Endothelial cell of umbilical vein (primary cell): Measurements from ENCODE around the gene MYH7. TPM values are rescaled to one million over a fixed set of nuclear protein-coding genes. Genes with fewer than 3 reads are reported as not detected.

Experiments
- BruUV-seq: library from RNA; stranded (reverse); fragments of 400-500 nt; replicated peaks from 2 replicates; lab custom pipeline; 2021; lab: Mats Ljungman, UMichigan
- CTCF ChIA-PET: fragments of 300-600, 350-600 bp; sonication (Branson Sonifier 250); formaldehyde crosslinking; loops from one replicate; lab custom pipeline; 2021; ENCODE audit warnings: antibody characterized with exemption, inconsistent platforms; lab: Charles Lee
- POLR2A ChIA-PET: fragments of 300-600, 350-600 bp; sonication (Branson Sonifier 250); formaldehyde crosslinking; loops from one replicate; lab custom pipeline; 2021; ENCODE audit warnings: antibody characterized with exemption, inconsistent platforms; lab: Charles Lee
- DNase-seq: peaks from one replicate; pipeline ENCODE4 v3.0.0-alpha.2; 2011; ENCODE audit warnings: low read depth, low spot score
- FAIRE-seq: peaks from 2 replicates; lab custom pipeline; 2011; peaks lifted over from hg19 to GRCh38; lab: Jason Lieb, UNC
- H2AFZ ChIP-seq: 2 replicates; pipeline ENCODE4 v1.6.0; 2012; ENCODE audit warnings: low read depth, low read length, control low read depth, inconsistent platforms
- H3K27ac ChIP-seq: 2 replicates; pipeline ENCODE4 v1.5.1; 2011; ENCODE audit warnings: low read depth, mild to moderate bottlenecking, control low read depth, low read length, moderate library complexity; ENCODE audit not compliant: insufficient read depth
- H3K27me3 ChIP-seq, 2 experiments: 2 replicates each; pipeline versions ENCODE4 v1.6.0 to v1.6.1; 2011; ENCODE audit warnings: low read length in 2 of 2, mixed read lengths in 1 of 2; ENCODE audit not compliant: control insufficient read depth in 2 of 2, insufficient read depth in 2 of 2
- H3K36me3 ChIP-seq, 2 experiments: 2 replicates in 1 of 2; 3 replicates in 1 of 2; pipeline ENCODE4 v1.5.1; 2011; ENCODE audit warnings: low read length in 2 of 2, mild to moderate bottlenecking in 1 of 2, moderate library complexity in 1 of 2; ENCODE audit not compliant: control insufficient read depth in 2 of 2, insufficient read depth in 2 of 2; ENCODE audit errors: extremely low read depth in 1 of 2
- H3K4me1 ChIP-seq: 3 replicates; pipeline ENCODE4 v1.5.1; 2011; ENCODE audit warnings: mild to moderate bottlenecking, low read length; ENCODE audit not compliant: control insufficient read depth, insufficient read depth; ENCODE audit errors: extremely low read depth
- H3K4me2 ChIP-seq: 2 replicates; pipeline ENCODE4 v1.6.1; 2011; ENCODE audit warnings: low read length, control low read depth, mixed read lengths; ENCODE audit not compliant: insufficient read depth
- H3K4me3 ChIP-seq, 3 experiments: fragments of 200-600 bp in 1 of 3; sonication (generic), shearing (Covaris generic) in 1 of 3; replicated peaks in 1 of 3; 2 replicates each; pipeline ENCODE4 v1.5.1; 2011 to 2016; ENCODE audit warnings: control low read depth in 3 of 3, low read length in 3 of 3, mild to moderate bottlenecking in 2 of 3, inconsistent platforms in 1 of 3, low read depth in 1 of 3, moderate library complexity in 1 of 3; ENCODE audit not compliant: insufficient read depth in 1 of 3
- H3K79me2 ChIP-seq: 2 replicates; pipeline ENCODE4 v1.6.0; 2012; ENCODE audit warnings: low read length, inconsistent platforms; ENCODE audit not compliant: control insufficient read depth, insufficient read depth
- H3K9ac ChIP-seq: replicated peaks from 2 replicates; pipeline ENCODE3; 2011; ENCODE audit warnings: low read length, control low read depth; ENCODE audit not compliant: insufficient read depth; ENCODE audit errors: extremely low read depth
- H3K9me1 ChIP-seq: replicated peaks from 3 replicates; pipeline ENCODE4 v1.6.0; 2011; ENCODE audit warnings: mild to moderate bottlenecking, low read length; ENCODE audit not compliant: control insufficient read depth, insufficient read depth; ENCODE audit errors: extremely low read depth
- H3K9me3 ChIP-seq: replicated peaks from 2 replicates; pipeline ENCODE4 v1.5.1; 2012; ENCODE audit warnings: low read length, inconsistent platforms; ENCODE audit not compliant: control insufficient read depth, insufficient read depth
- H4K20me1 ChIP-seq: replicated peaks from 2 replicates; pipeline ENCODE3; 2011; ENCODE audit warnings: mild to moderate bottlenecking, low read length; ENCODE audit not compliant: control insufficient read depth, insufficient read depth; ENCODE audit errors: extremely low read depth
- CTCF ChIP-seq, 2 donors: IDR thresholded peaks; 1 replicate in 1 of 2; 2 replicates in 1 of 2; pipeline ENCODE4 v1.5.1; 2011; ENCODE audit warnings: low read length in 2 of 2, mild to moderate bottlenecking in 2 of 2, moderate library complexity in 2 of 2, control low read depth in 1 of 2, inconsistent platforms in 1 of 2, low read depth in 1 of 2; ENCODE audit not compliant: insufficient read depth in 1 of 2; ENCODE audit errors: extremely low read depth in 1 of 2
- EZH2 ChIP-seq: IDR thresholded peaks from 2 replicates; pipeline ENCODE4 v1.6.1; 2012; ENCODE audit warnings: borderline replicate concordance, low read depth, mild to moderate bottlenecking, moderate library complexity, low read length, inconsistent platforms; ENCODE audit not compliant: severe bottlenecking
- FOS ChIP-seq: IDR thresholded peaks from 2 replicates; pipeline ENCODE4 v1.6.1; 2011; ENCODE audit warnings: mild to moderate bottlenecking, low read length, moderate library complexity, borderline replicate concordance; ENCODE audit not compliant: insufficient read depth
- GATA2 ChIP-seq: IDR thresholded peaks from 2 replicates; pipeline ENCODE4 v1.7.0; 2011; ENCODE audit warnings: low read depth, mild to moderate bottlenecking, moderate library complexity, mixed read lengths, low read length; ENCODE audit not compliant: insufficient read length, insufficient read depth
- JUN ChIP-seq: IDR thresholded peaks from 2 replicates; pipeline ENCODE4 v1.6.1; 2011; ENCODE audit warnings: borderline replicate concordance, low read depth; ENCODE audit not compliant: insufficient read length, insufficient read depth
- MAX ChIP-seq: IDR thresholded peaks from 2 replicates; pipeline ENCODE4 v1.6.1; 2011; ENCODE audit not compliant: insufficient read depth, insufficient read length
- MYC ChIP-seq: IDR thresholded peaks from one replicate; pipeline ENCODE4 v1.6.1; 2011; ENCODE audit warnings: mild to moderate bottlenecking, low read depth, low read length
- POLR2A ChIP-seq: IDR thresholded peaks from 2 replicates; pipeline ENCODE4 v1.6.1; 2012; ENCODE audit warnings: low read depth, mild to moderate bottlenecking, control low read depth, low read length
- POLR2AphosphoS5 ChIP-seq: IDR thresholded peaks from 2 replicates; pipeline ENCODE4 v1.6.1; 2012; ENCODE audit warnings: low read depth, mild to moderate bottlenecking, control low read depth, low read length, moderate library complexity; ENCODE audit not compliant: insufficient read depth
- dilution Hi-C: fragments of 300-500 bp; cut with MboI; formaldehyde crosslinking; loops from one replicate; pipeline ENCODE4 v1.15.0; 2019; ENCODE audit warnings: low sequenced_read_pairs; ENCODE audit not compliant: extremely low pct_ligation_motif_present
- intact Hi-C: fragments of 100-400 bp; cut with micrococcal nuclease; formaldehyde crosslinking; loops from one replicate; pipeline ENCODE4 v1.10.0; 2022
- polyA plus RNA-seq, 4 experiments: library from polyadenylated mRNA; depleted of rRNA in 3 of 4; stranded (reverse) in 3 of 4; unstranded in 1 of 4; fragments of >200 nt; gene quantifications; 2 replicates each; pipeline versions ENCODE4 v1.2.1 to v1.2.3, GENCODE V29; 2011 to 2012; ENCODE audit warnings: missing spikeins in 1 of 4
- total RNA-seq: library from RNA; stranded (reverse); gene quantifications from 2 replicates; pipeline ENCODE4 v1.2.3, GENCODE V29; 2021

Gene MYH7
- total and polyA plus RNA-seq, 2 donors (not counting 3 experiments of a cell fraction or from before 2014, with no cell fraction given) = not detected

- Histone ChIP-seq H3K9ac (no peak overlapping the region), H3K4me2 (no peak overlapping the region), H3K4me3 (no peak overlapping the region), H3K27me3 (no peaks in the 10 kb centered on the region), H2AFZ (no peak overlapping the region), H3K9me1 (no peaks in the 10 kb centered on the region), H3K9me3 (no peaks in the 10 kb centered on the region), H3K4me1 (no peaks in the 10 kb centered on the region), H3K36me3 (no peaks in the 10 kb centered on the region), H3K27ac (no peak overlapping the region), H3K79me2 (no peaks in the 10 kb centered on the region), H4K20me1 (no peaks in the 10 kb centered on the region)
- dilution Hi-C loops = no loop called here
- ChIA-PET CTCF (no interaction called here), POLR2A (no interaction called here)
- no peak for DNase-seq
- no TSS peak for BruUV-seq
- intact Hi-C loops = no loop called here
- FAIRE-seq = no peak
- TF ChIP-seq POLR2A = no peak
- no peak for TF ChIP-seq EZH2
Observed at GRCh38 chr14:23398348-23398747, 37.1 kb downstream of the MYH7 start.

- TF ChIP-seq POLR2AphosphoS5 (no peak), CTCF (IDR thresholded peaks at IDR 0.05; ENCODE audit: extremely low read depth in 1 of 2, insufficient read depth in 1 of 2, low read depth in 1 of 2, low read length in 2 of 2) (no peak), MAX (no peak), FOS (no peak), JUN (no peak), POLR2A (no peak), EZH2 (no peak), MYC (no peak), GATA2 (no peak)
- CTCF ChIA-PET = interaction anchor here (1.3 kb wide), 1 partner anchor 14 kb away, joined by 4 read pairs; no protein-coding TSS in a partner anchor
- H2AFZ ChIP-seq = no peak overlapping the region
- no peaks in the 10 kb centered on the region for H4K20me1 ChIP-seq
- intact Hi-C loops (no loop called here), dilution Hi-C loops (no loop called here)
- no peaks in the 10 kb centered on the region for H3K4me1 ChIP-seq
- no peak overlapping the region for H3K9ac ChIP-seq
- no peaks in the 10 kb centered on the region for H3K9me3 ChIP-seq
- H3K4me2 ChIP-seq = no peak overlapping the region
- BruUV-seq = no TSS peak
- FAIRE-seq = no peak
- H3K27ac ChIP-seq = no peak overlapping the region
- no peaks in the 10 kb centered on the region for H3K36me3 ChIP-seq
- no peaks in the 10 kb centered on the region for H3K27me3 ChIP-seq
- H3K9me1 ChIP-seq = no peaks in the 10 kb centered on the region
- DNase-seq = no peak
- no peak overlapping the region for H3K4me3 ChIP-seq
- H3K79me2 ChIP-seq = no peaks in the 10 kb centered on the region
- POLR2A ChIA-PET = no interaction called here
Observed at GRCh38 chr14:23396781-23397407, 38.6 kb downstream of the MYH7 start.
